ENCODE measurements around the gene SLC16A11. TPM values are rescaled to one million over a fixed set of nuclear protein-coding genes. Genes with fewer than 3 reads are reported as not detected.
"Not testable (repeated sequence)": the region's sequence is repeated elsewhere in the genome, so short reads cannot be mapped to it uniquely, and the experiment has no call there.

SLC16A11 gene
- total RNA-seq, 6 experiments from 2014 or later = 0.84 to 10.2 (median 2.4) TPM

- Histone ChIP-seq H3K4me1 (peaks cover 0 to 43% (median 21%) of the 10 kb centered on the region in 4 donors), H3K27me3 (no peaks in the 10 kb centered on the region), H3K9me3 (no peaks in the 10 kb centered on the region), H3K4me3 (no peak overlapping the region), H3K36me3 (no peaks in the 10 kb centered on the region), H3K27ac (no peak overlapping the region)
- no peak for ATAC-seq
- intact Hi-C loops (cut with DNase I) = no loop called here
- 78% methylated on average over 6 of the region's 6 CpGs for WGBS (ENCODE audit: insufficient coverage, low coverage, low lambda C conversion rate, missing lambda C conversion rate)
- no peak for TF ChIP-seq POLR2A (IDR thresholded peaks at IDR 0.05)
- TF ChIP-seq CTCF (IDR thresholded peaks at IDR 0.05) = no peak
- no peak for DNase-seq
These were observed 3.7 kb upstream of the SLC16A11 start for GRCh38 chr17:7047566-7047965.

GRCh38 chr17:7046725-7047397, 3.0 kb upstream of the SLC16A11 start:
- DNase-seq; H3K27me3 ChIP-seq; ATAC-seq; H3K9me3 ChIP-seq; H3K36me3 ChIP-seq; intact Hi-C loops (cut with DNase I): not testable (repeated sequence)
- peak overlapping the region in 2 of 3 donors; percentile 12 to 57 for H3K27ac ChIP-seq
- peak overlapping the region in 2 of 3 donors; percentile 10 to 36 for H3K4me3 ChIP-seq
- peaks cover 0 to 48% (median 24%) of the 10 kb centered on the region in 4 donors for H3K4me1 ChIP-seq
- WGBS (ENCODE audit: insufficient coverage, low coverage, low lambda C conversion rate, missing lambda C conversion rate) = 10% methylated on average over 22 of the region's 26 CpGs

GRCh38 chr17:7046127-7046724, 2.3 kb upstream of the SLC16A11 start:
- intact Hi-C loops (cut with DNase I) = no loop called here

GRCh38 chr17:7045492-7046126, 1.7 kb upstream of the SLC16A11 start:
- H3K27me3 ChIP-seq = no peaks in the 10 kb centered on the region
- peak overlapping the region in 2 of 3 donors; percentile 12 to 57 for H3K27ac ChIP-seq
- 9% methylated on average over 5 of the region's 5 CpGs for WGBS (ENCODE audit: insufficient coverage, low coverage, low lambda C conversion rate, missing lambda C conversion rate)
- H3K9me3 ChIP-seq = no peaks in the 10 kb centered on the region
- TF ChIP-seq POLR2A (IDR thresholded peaks at IDR 0.05) (no peak), CTCF (IDR thresholded peaks at IDR 0.05) (peak; percentile 76 to 86 (median 85))
- ATAC-seq (peak; percentile 29 to 56 (median 46)), DNase-seq (no peak)
- H3K4me3 ChIP-seq = peak overlapping the region in 1 of 3 donors; percentile 36
- H3K36me3 ChIP-seq = no peaks in the 10 kb centered on the region
- H3K4me1 ChIP-seq = peaks cover 0 to 57% (median 26%) of the 10 kb centered on the region in 4 donors
- intact Hi-C loops (cut with DNase I) = no loop called here

More at GRCh38 chr17:7046127-7046724, 2.3 kb upstream of the SLC16A11 start:
- Histone ChIP-seq H3K36me3 (no peaks in the 10 kb centered on the region), H3K9me3 (no peaks in the 10 kb centered on the region), H3K4me3 (peak overlapping the region in 2 of 3 donors; percentile 10 to 36), H3K4me1 (peaks cover 0 to 53% (median 26%) of the 10 kb centered on the region in 4 donors), H3K27me3 (no peaks in the 10 kb centered on the region), H3K27ac (peak overlapping the region in 2 of 3 donors; percentile 12 to 57)
- no peak for TF ChIP-seq POLR2A (IDR thresholded peaks at IDR 0.05)
- no peak for TF ChIP-seq CTCF (IDR thresholded peaks at IDR 0.05)
- 3% methylated on average over 6 of the region's 15 CpGs for WGBS (ENCODE audit: insufficient coverage, low coverage, low lambda C conversion rate, missing lambda C conversion rate)
- ATAC-seq = peak in 3 of 4 donors; percentile 5 to 23 (median 15)
- DNase-seq = peak in 1 of 3 donors; percentile 46

GRCh38 chr17:7043182-7043496, 753 bp downstream of the SLC16A11 start:
- H3K9me3 ChIP-seq = no peaks in the 10 kb centered on the region
- no peaks in the 10 kb centered on the region for H3K36me3 ChIP-seq
- TF ChIP-seq POLR2A (IDR thresholded peaks at IDR 0.05) = no peak
- no peak for TF ChIP-seq CTCF (IDR thresholded peaks at IDR 0.05)
- peak; percentile 29 to 58 (median 55) for ATAC-seq
- peaks cover 0 to 73% (median 35%) of the 10 kb centered on the region in 4 donors for H3K4me1 ChIP-seq
- DNase-seq = peak in 2 of 3 donors; percentile 77 to 80
- intact Hi-C loops (cut with DNase I) = no loop called here
- WGBS (ENCODE audit: insufficient coverage, low coverage, low lambda C conversion rate, missing lambda C conversion rate) = no CpG with 5 or more reads among the region's 21 CpGs
- H3K4me3 ChIP-seq = peak overlapping the region; percentile 41 to 57 (median 53)
- H3K27ac ChIP-seq = peak overlapping the region in 2 of 3 donors; percentile 50 to 62
- no peaks in the 10 kb centered on the region for H3K27me3 ChIP-seq

Data from right lobe of liver (tissue), 6 donors.